Measurements from ENCODE around the gene GPR149.
"Not testable (repeated sequence)": the region's sequence is repeated elsewhere in the genome, so short reads cannot be mapped to it uniquely, and the experiment has no call there.

The GPR149 gene

DNA sequence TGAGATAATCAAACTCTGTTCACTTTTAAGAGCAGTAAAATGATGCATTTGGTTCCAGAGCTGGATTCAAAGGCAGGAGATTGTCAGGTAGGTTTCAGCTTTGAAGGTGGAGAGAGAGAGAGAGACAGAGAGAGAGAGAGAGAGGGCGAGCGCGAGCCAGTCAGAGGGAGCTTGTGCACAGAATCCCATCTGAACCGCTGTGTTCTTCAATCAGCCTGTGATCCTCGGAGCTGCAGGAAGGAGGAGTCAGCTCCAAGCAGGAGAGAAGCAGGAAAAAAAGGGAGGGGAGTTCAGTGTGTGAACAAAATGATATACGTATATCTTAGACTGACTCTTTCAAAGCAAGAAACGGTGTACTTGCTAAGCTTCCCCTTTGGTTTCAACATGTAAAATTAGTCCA lies at the start of gene GPR149:
GPR149 (minus strand) TSS at position 177 of the 400 bp plus-strand sequence. CDS start 575 bp downstream, outside the sequence.
- Mint-ChIP-seq H3K4me3 (no peak within 1 kb of the TSS), H3K4me1 (no peaks in the 10 kb centered on the region), H3K27ac (ENCODE audit: low read depth) (no peak within 1 kb of the TSS), H3K9me3 (peaks cover 5% of the 10 kb centered on the region), H3K36me3 (ENCODE audit: insufficient read depth) (no peaks in the 10 kb centered on the region), H3K27me3 (peaks cover 42% of the 10 kb centered on the region)
- ATAC-seq (replicated peaks; ENCODE audit: extremely low read depth, poor library complexity, severe bottlenecking), result no peak
- DNase-seq (ENCODE audit: low spot score in 2 of 2), result no peak

GRCh38 chr3:154473769-154474168 lies 43.8 kb upstream of the GPR149 start:
- DNase-seq (ENCODE audit: low spot score in 2 of 2) (no peak), ATAC-seq (replicated peaks; ENCODE audit: extremely low read depth, poor library complexity, severe bottlenecking) (no peak)
- no peak overlapping the region for H3K4me3 Mint-ChIP-seq
- H3K27ac Mint-ChIP-seq (ENCODE audit: low read depth), result no peak overlapping the region
- H3K9me3 Mint-ChIP-seq, result peaks cover 5% of the 10 kb centered on the region
- H3K36me3 Mint-ChIP-seq (ENCODE audit: insufficient read depth), result no peaks in the 10 kb centered on the region
- H3K4me1 Mint-ChIP-seq, result no peaks in the 10 kb centered on the region
- H3K27me3 Mint-ChIP-seq, result no peaks in the 10 kb centered on the region

DNA sequence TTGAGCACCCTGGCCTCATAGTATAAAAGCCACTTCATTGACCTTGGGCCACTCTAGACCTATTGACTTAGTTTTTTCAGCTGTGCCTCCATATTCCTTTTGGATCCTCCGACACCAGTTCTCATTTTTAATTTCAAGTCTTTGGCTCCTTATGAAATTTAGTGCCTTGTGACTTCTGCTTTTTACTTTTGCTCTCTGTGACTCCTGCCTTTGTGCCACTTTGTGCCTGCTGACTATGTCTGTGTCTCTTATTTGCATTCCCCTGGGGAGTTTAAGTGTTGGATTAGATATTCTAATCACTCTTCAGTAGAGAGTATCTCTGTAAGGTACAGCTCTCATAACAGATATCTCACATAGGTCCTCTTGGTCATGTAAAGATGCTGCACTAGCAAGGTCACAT lies 39.6 kb upstream of the GPR149 start:
- DNase-seq (ENCODE audit: low spot score in 2 of 2) (no peak), ATAC-seq (replicated peaks; ENCODE audit: extremely low read depth, poor library complexity, severe bottlenecking) (no peak)
- H3K27me3 Mint-ChIP-seq, result no peaks in the 10 kb centered on the region
- peaks cover 5% of the 10 kb centered on the region for H3K9me3 Mint-ChIP-seq
- H3K4me1 Mint-ChIP-seq, result no peaks in the 10 kb centered on the region
- H3K4me3 Mint-ChIP-seq, result no peak overlapping the region
- H3K27ac Mint-ChIP-seq (ENCODE audit: low read depth), result no peak overlapping the region
- H3K36me3 Mint-ChIP-seq (ENCODE audit: insufficient read depth), result no peaks in the 10 kb centered on the region

GRCh38 chr3:154464440-154465190 lies 34.6 kb upstream of the GPR149 start:
- H3K4me3 Mint-ChIP-seq, result no peak overlapping the region

GRCh38 chr3:154458560-154458959 lies 28.6 kb upstream of the GPR149 start:
- DNase-seq (ENCODE audit: low spot score in 2 of 2) (no peak), ATAC-seq (replicated peaks; ENCODE audit: extremely low read depth, poor library complexity, severe bottlenecking) (no peak)
- no peak overlapping the region for H3K4me3 Mint-ChIP-seq
- no peaks in the 10 kb centered on the region for H3K36me3 Mint-ChIP-seq (ENCODE audit: insufficient read depth)
- no peak overlapping the region for H3K27ac Mint-ChIP-seq (ENCODE audit: low read depth)
- no peaks in the 10 kb centered on the region for H3K27me3 Mint-ChIP-seq
- H3K4me1 Mint-ChIP-seq, result no peaks in the 10 kb centered on the region
- H3K9me3 Mint-ChIP-seq, result peaks cover 12% of the 10 kb centered on the region

More at GRCh38 chr3:154464440-154465190, 34.6 kb upstream of the GPR149 start:
- Mint-ChIP-seq H3K36me3 (ENCODE audit: insufficient read depth) (no peaks in the 10 kb centered on the region), H3K4me1 (no peaks in the 10 kb centered on the region), H3K27me3 (no peaks in the 10 kb centered on the region), H3K27ac (ENCODE audit: low read depth) (no peak overlapping the region), H3K9me3 (peaks cover 7% of the 10 kb centered on the region)
- DNase-seq (ENCODE audit: low spot score in 2 of 2), result no peak
- no peak for ATAC-seq (replicated peaks; ENCODE audit: extremely low read depth, poor library complexity, severe bottlenecking)

DNA sequence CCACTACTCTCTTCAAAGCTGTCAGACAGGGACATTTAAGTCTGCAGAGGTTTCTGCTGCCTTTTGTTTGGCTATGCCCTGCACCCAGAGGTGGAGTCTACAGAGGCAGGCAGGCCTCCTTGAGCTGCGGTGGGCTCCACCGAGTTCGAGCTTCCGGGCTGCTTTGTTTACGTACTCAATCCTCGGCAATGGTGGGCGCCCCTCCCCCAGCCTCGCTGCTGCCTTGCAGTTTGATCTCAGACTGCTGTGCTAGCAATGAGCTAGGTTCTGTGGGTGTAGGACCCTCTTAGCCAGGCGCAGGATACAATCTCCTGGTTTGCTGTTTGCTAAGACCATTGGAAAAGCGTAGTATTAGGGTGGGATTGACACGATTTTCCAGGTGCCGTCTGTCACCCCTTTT lies 9.1 kb upstream of the GPR149 start:
- not testable (repeated sequence) for H3K27me3 Mint-ChIP-seq; H3K9me3 Mint-ChIP-seq; DNase-seq (ENCODE audit: low spot score in 2 of 2); H3K36me3 Mint-ChIP-seq (ENCODE audit: insufficient read depth); H3K4me1 Mint-ChIP-seq; H3K4me3 Mint-ChIP-seq; ATAC-seq (replicated peaks; ENCODE audit: extremely low read depth, poor library complexity, severe bottlenecking); H3K27ac Mint-ChIP-seq (ENCODE audit: low read depth)

- DNase-seq (ENCODE audit: low spot score in 2 of 2) (no peak), ATAC-seq (replicated peaks; ENCODE audit: extremely low read depth, poor library complexity, severe bottlenecking) (no peak)
- Mint-ChIP-seq H3K27me3 (peaks cover 42% of the 10 kb centered on the region), H3K27ac (ENCODE audit: low read depth) (no peak overlapping the region), H3K4me3 (no peak overlapping the region), H3K36me3 (ENCODE audit: insufficient read depth) (no peaks in the 10 kb centered on the region), H3K9me3 (peaks cover 5% of the 10 kb centered on the region), H3K4me1 (no peaks in the 10 kb centered on the region)
These were observed 1.1 kb upstream of the GPR149 start for GRCh38 chr3:154431043-154431442.

GRCh38 chr3:154428286-154429206 lies 1.4 kb downstream of the GPR149 start:
- DNase-seq (ENCODE audit: low spot score in 2 of 2), result no peak
- Mint-ChIP-seq H3K4me3 (no peak overlapping the region), H3K27ac (ENCODE audit: low read depth) (no peak overlapping the region), H3K27me3 (peaks cover 42% of the 10 kb centered on the region), H3K36me3 (ENCODE audit: insufficient read depth) (no peaks in the 10 kb centered on the region), H3K9me3 (peaks cover 5% of the 10 kb centered on the region), H3K4me1 (no peaks in the 10 kb centered on the region)
- ATAC-seq (replicated peaks; ENCODE audit: extremely low read depth, poor library complexity, severe bottlenecking), result no peak

DNA sequence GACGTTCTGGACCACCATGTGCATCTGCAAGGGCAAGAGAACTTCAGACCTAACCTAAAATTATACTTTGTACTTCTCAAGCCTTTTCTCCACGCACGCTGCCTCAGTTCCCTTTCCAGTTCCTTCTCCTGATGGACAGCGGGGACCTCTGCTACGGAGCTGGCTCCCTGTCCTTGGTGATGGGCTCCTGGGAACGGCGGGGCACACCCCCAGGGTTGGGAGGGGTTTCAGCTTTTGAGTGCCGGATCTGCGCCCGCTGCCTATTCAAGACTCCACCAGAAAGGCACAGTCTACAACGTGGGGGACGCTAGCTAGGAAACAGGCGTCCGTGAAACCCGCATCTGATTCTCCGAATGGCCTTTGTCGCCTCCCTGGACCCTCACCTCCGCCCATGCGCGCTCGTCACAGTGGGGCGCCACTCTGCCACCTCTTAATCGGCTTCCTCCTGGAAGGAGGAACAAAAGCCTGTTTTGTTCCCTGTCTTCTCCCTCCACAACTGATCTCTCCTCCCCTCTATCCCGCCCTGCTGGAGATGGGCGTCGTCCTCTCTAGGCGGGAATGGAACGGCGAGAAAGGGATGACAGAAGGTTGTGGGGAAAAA lies 2.2 kb downstream of the GPR149 start:
- H3K9me3 Mint-ChIP-seq, result peaks cover 5% of the 10 kb centered on the region
- H3K27ac Mint-ChIP-seq (ENCODE audit: low read depth), result no peak overlapping the region
- ATAC-seq (replicated peaks; ENCODE audit: extremely low read depth, poor library complexity, severe bottlenecking) (no peak), DNase-seq (ENCODE audit: low spot score in 2 of 2) (no peak)
- H3K4me1 Mint-ChIP-seq, result no peaks in the 10 kb centered on the region
- H3K27me3 Mint-ChIP-seq, result peaks cover 42% of the 10 kb centered on the region
- no peak overlapping the region for H3K4me3 Mint-ChIP-seq
- no peaks in the 10 kb centered on the region for H3K36me3 Mint-ChIP-seq (ENCODE audit: insufficient read depth)

DNA sequence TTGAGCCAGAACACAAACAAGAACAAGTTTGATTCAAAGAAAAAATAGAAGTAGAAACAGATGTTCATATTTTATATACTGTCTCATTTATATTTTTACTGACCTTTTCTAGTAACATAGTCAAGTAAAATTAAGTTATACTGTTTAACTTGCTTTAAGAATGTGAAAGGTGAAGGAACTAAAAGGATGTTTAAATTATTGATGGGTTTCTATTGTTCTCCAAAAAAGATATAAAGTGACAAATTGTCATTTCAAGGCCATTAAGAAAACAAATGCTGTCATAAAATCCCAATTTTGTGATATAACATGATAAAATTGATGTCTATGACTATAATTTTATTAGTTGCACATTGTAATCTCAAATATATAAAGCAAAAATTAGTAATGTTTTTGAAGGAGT lies 7.3 kb downstream of the GPR149 start:
- DNase-seq (ENCODE audit: low spot score in 2 of 2) (no peak), ATAC-seq (replicated peaks; ENCODE audit: extremely low read depth, poor library complexity, severe bottlenecking) (no peak)
- H3K36me3 Mint-ChIP-seq (ENCODE audit: insufficient read depth), result no peaks in the 10 kb centered on the region
- no peak overlapping the region for H3K27ac Mint-ChIP-seq (ENCODE audit: low read depth)
- no peaks in the 10 kb centered on the region for H3K9me3 Mint-ChIP-seq
- H3K4me1 Mint-ChIP-seq, result no peaks in the 10 kb centered on the region
- H3K4me3 Mint-ChIP-seq, result no peak overlapping the region
- peaks cover 17% of the 10 kb centered on the region for H3K27me3 Mint-ChIP-seq

DNA sequence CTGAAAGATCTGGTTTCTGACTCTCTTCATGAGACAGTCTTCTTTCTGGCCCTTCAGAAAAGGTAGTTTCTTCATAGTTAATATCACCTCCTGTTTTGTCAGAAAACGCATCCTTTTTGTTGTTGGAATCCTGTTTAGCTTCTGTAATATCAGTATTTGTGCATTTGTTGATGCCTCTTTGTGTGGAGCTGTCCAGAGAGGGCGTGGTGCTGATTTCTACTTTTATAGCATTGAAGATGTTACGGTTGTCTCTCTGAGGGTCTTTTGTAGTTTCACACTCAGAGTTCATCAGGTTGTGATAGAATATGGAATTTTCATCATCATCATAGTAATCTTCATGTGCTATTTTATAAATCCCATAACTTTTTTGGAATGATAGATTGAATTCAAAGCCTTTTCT lies 8.9 kb downstream of the GPR149 start:
- Mint-ChIP-seq H3K27me3 (peaks cover under 1% of the 10 kb centered on the region), H3K36me3 (ENCODE audit: insufficient read depth) (no peaks in the 10 kb centered on the region), H3K27ac (ENCODE audit: low read depth) (no peak overlapping the region)

GRCh38 chr3:154398084-154398967 lies 31.7 kb downstream of the GPR149 start:
- Mint-ChIP-seq H3K36me3 (ENCODE audit: insufficient read depth) (no peaks in the 10 kb centered on the region), H3K9me3 (no peaks in the 10 kb centered on the region), H3K4me1 (no peaks in the 10 kb centered on the region), H3K27me3 (no peaks in the 10 kb centered on the region), H3K27ac (ENCODE audit: low read depth) (no peak overlapping the region), H3K4me3 (no peak overlapping the region)
- DNase-seq (ENCODE audit: low spot score in 2 of 2), result no peak
- ATAC-seq (replicated peaks; ENCODE audit: extremely low read depth, poor library complexity, severe bottlenecking), result no peak

More for the DNA sequence above, 8.9 kb downstream of the GPR149 start:
- Mint-ChIP-seq H3K4me3 (no peak overlapping the region), H3K9me3 (no peaks in the 10 kb centered on the region), H3K4me1 (no peaks in the 10 kb centered on the region)
- ATAC-seq (replicated peaks; ENCODE audit: extremely low read depth, poor library complexity, severe bottlenecking), result no peak
- DNase-seq (ENCODE audit: low spot score in 2 of 2), result no peak

All from central memory CD8-positive, alpha-beta T cell (primary cell).